Hippocampal formation (tissue), 2 donors: ENCODE data around the gene MARS2.
A peak's percentile ranks its signal among the peaks of the same experiment; 100 is the strongest.
"Not testable (repeated sequence)": the region's sequence is repeated elsewhere in the genome, so short reads cannot be mapped to it uniquely, and the experiment has no call there.

Experiments used
- DNase-seq, 2 donors: peaks; one replicate each; lab custom pipeline; 2025; lab: John Stamatoyannopoulos, UW

The MARS2 gene

GRCh38 chr2:197705121-197705911 is at the start of gene MARS2:
Gene MARS2 (plus strand): TSS chr2:197705369. CDS start chr2:197705406, 37 bp downstream.
- peak; percentile 89 to 94 for DNase-seq

DNA sequence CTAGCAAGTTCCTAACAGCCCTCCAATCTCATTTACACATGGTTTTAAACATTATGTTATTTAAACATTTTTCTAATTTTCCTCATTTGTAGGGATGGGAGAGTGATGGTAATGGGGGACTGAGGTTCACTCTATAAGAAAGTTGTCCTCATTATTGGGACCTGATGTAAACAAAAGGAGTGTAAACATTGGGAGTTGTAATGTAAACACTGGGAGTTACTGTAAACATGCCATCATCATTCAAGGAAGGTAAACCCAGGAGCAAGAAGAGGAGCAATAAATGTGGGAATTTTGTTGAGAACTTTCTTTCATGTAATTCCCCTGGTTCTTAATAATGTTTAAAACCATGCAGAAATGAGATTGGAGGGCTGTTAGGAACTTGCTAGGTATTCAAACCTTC is 47.6 kb upstream of the MARS2 start:
- no peak for DNase-seq

- no peak for DNase-seq
These were observed 43.5 kb upstream of the MARS2 start for GRCh38 chr2:197661626-197662025.

GRCh38 chr2:197666277-197666676 is 38.9 kb upstream of the MARS2 start:
- DNase-seq, result no peak

DNA sequence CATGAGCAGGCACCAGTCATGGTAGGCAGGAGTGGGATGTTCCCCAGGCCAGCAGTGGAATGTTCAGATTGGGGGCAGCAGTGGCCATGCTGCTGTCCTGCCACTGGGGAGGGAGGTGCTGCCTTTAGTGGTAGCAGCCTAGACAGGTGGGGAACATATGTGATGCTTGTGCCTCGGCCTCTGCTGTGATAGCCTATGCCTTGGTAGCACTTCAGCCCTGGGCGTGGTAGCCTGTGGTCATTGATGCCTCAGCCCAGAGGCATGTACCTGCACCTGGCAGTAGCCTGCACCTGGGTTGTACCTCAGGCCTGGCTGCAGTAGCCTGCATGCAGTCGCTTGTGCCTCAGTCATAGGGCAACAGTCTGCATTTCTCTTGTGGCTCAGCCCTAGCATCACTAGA is 36.9 kb upstream of the MARS2 start:
- no peak for DNase-seq

- DNase-seq, result no peak
These were observed 36.1 kb upstream of the MARS2 start for GRCh38 chr2:197669077-197669476.

DNA sequence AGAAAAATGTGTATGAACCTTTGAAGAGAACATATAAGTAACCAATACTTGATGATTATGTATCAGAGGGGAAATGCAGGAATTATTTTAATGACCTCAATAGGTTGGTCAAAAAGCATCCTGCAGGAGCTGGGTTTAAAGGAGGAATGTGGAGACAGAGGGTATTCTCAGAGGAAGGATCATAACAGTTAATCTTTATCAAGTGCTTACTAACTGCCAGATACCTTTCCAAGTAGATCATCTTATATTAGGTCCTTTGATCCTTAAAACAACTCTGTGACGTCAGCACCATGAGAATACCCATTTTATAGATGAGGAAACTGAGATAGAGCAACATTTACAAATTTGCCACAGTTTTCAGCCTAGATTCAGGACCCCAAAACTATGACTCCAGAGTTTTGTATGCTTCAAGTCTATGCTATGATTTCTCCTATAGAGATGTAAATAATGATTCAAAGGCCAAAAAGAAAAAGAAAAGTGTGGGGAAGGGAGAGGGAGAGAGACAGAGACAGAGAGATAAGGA is 32.7 kb upstream of the MARS2 start:
- DNase-seq, result no peak

DNA sequence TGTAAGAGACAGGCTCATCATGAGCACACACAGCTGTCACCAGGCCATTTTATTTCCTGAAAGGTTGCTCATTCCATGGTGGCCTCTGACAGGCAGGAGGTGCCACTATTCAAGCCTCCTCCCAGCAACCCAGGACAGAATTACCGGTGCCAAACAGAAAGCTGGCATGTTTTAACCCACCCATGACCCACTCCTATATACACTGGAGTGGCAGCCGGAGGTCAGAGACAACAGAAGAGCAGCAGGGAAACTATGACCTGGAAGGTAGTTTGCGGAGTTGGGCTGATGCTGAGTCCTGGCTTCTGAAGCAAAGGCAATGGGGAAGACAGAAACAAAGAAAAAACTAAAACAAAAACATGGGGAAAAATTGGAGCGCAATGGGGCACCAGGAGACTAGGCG is 32.1 kb upstream of the MARS2 start:
- peak in 1 of 2 donors; percentile 8 for DNase-seq

- DNase-seq, result no peak
These were observed 31.6 kb upstream of the MARS2 start for GRCh38 chr2:197673606-197674005.

DNA sequence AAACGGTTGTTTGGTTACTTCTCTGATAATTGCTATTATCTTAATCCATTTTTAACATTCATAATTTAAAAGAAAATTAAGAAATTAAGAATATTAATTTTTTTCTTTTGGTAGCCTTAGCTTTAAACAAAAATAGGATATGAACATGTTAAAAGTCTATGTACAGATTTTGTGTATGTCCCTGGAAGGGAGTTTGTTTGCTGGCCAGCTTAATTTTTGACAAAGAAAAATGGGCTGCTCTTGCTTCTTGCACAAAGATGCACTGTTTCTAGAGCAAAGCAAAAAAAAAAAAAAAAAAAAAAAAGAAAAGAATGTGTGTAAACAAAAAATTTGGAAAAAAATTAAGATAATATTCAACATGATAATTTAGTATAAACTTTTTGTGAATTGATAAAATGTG is 31.1 kb upstream of the MARS2 start:
- DNase-seq, result peak in 1 of 2 donors; percentile 61

- DNase-seq, result peak; percentile 1 to 72
These were observed 30.6 kb upstream of the MARS2 start for GRCh38 chr2:197674591-197674990.

- no peak for DNase-seq
These were observed 29.9 kb upstream of the MARS2 start, which contains the start of gene RFTN2 for GRCh38 chr2:197675246-197675645. Gene RFTN2 (minus strand): TSS chr2:197675587. CDS start chr2:197675458, 129 bp downstream.

DNA sequence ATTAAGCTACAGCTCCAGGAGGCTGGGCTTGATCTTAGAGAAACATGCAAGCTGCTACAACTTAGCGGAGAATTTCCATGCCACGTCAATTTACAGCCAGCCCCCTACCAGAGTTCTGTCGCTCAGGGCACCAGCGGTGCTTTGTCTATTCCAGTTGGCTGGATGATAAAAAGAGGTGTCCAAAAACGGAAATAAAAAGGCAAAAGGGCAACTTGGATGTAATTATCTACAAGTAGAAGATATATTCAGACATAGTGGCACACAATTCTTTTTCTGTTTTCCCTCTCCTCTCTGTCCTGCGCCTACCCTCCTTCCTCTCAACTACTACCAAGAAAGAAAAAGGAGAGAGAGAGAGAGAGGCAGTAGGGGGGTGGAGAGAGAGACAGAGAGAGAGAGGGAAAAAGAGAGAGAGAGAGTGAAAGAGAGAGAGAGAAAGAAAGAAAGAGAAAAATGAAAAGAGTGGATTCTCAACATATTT is 29.4 kb upstream of the MARS2 start:
- peak; percentile 21 to 76 for DNase-seq

GRCh38 chr2:197677056-197677455 is 28.1 kb upstream of the MARS2 start:
- DNase-seq, result no peak

- DNase-seq, result no peak
These were observed 27.7 kb upstream of the MARS2 start for GRCh38 chr2:197677483-197677882.

- not testable (repeated sequence) for DNase-seq
These were observed 10.0 kb upstream of the MARS2 start for GRCh38 chr2:197695206-197695605.

DNA sequence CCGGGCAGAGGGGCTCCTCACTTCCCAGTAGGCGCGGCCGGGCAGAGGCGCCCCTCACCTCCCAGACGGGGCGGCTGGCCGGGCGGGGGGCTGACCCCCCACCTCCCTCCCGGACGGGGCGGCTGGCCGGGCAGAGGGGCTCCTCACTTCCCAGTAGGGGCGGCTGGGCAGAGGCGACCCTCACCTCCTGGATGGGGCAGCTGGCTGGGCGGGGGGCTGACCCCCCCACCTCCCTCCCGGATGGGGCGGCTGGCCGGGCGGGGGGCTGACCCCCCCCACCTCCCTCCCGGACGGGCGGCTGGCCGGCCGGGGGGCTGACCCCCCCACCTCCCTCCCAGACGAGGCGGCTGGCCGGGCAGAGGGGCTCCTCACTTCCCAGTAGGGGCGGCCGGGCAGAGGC is 9.2 kb upstream of the MARS2 start:
- DNase-seq, result not testable (repeated sequence)

DNA sequence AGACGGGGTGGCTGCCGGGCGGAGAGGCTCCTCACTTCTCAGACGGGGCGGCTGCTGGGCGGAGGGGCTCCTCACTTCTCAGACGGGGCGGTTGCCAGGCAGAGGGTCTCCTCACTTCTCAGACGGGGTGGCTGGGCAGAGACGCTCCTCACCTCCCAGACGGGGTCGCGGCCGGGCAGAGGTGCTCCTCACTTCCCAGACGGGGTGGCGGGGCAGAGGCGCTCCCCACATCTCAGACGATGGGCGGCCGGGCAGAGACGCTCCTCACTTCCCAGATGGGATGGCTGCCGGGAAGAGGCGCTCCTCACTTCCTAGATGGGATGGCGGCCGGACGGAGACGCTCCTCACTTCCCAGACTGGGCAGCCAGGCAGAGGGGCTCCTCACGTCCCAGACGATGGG is 8.6 kb upstream of the MARS2 start:
- DNase-seq, result not testable (repeated sequence)

GRCh38 chr2:197699724-197700123 is 5.4 kb upstream of the MARS2 start:
- DNase-seq, result not testable (repeated sequence)

DNA sequence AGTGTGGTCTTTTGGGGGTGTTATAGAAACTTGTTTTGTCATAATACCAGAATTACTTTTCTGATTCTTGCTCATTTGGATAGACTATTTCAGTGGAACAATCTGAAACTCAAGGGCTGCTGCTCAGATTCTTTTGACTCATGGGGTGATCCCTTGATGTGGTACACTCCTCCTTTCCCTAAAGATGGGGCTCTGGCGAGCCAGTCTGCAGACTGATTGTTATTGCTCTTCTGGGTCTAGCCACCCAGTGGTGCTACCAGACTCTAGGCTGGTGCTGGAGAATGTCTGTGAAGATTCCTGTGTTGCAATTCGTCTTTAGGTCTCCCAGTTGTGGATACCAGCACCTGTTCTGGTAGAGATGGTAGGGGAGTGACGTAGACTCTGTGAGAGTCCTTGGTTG is 4.2 kb upstream of the MARS2 start:
- DNase-seq, result no peak

- DNase-seq, result peak in 1 of 2 donors; percentile 93
These were observed 592 bp upstream of the MARS2 start for GRCh38 chr2:197704434-197705120.

DNA sequence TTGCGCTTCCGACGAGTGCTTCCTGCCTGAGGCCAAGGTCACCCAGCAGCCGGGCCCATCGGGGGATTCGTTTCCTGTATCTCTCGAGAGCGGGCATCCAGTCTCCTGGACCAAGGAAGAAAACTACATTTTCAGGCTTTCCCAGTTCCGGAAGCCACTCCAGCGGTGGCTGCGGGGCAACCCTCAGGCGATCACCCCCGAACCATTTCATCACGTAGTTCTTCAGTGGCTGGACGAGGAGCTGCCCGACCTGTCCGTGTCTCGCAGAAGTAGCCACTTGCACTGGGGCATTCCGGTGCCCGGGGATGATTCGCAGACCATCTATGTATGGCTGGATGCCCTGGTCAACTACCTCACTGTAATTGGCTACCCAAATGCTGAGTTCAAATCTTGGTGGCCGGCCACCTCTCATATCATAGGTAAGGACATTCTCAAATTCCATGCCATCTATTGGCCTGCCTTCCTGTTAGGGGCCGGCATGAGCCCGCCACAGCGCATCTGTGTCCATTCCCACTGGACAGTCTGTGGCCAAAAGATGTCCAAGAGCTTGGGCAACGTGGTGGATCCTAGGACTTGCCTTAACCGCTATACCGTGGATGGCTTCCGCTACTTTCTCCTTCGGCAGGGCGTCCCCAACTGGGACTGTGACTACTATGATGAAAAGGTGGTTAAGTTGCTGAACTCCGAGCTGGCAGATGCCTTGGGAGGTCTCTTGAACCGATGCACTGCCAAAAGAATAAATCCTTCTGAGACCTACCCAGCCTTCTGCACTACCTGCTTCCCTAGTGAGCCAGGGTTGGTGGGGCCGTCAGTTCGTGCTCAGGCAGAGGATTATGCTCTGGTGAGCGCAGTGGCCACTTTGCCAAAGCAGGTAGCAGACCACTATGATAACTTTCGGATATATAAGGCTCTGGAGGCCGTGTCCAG is 1.0 kb downstream of the MARS2 start:
- no peak for DNase-seq
